ENCODE measurements around the gene TEX22.

Gene TEX22

GRCh38 chr14:105384041-105384557 lies 14.2 kb upstream of the TEX22 start:
- DNase-seq (ENCODE audit: extremely low read depth in 1 of 2, low read depth in 1 of 2) = no peak

- no peak for DNase-seq (ENCODE audit: extremely low read depth in 1 of 2, low read depth in 1 of 2)
These were observed 13.6 kb upstream of the TEX22 start for GRCh38 chr14:105384605-105385321.

- no peak for DNase-seq (ENCODE audit: extremely low read depth in 1 of 2, low read depth in 1 of 2)
These were observed 13.1 kb upstream of the TEX22 start for GRCh38 chr14:105385322-105385637.

- DNase-seq (ENCODE audit: extremely low read depth in 1 of 2, low read depth in 1 of 2) = no peak
These were observed 12.5 kb upstream of the TEX22 start for GRCh38 chr14:105385698-105386365.

- no peak for DNase-seq (ENCODE audit: extremely low read depth in 1 of 2, low read depth in 1 of 2)
These were observed 11.5 kb upstream of the TEX22 start for GRCh38 chr14:105386581-105387529.

- no peak for DNase-seq (ENCODE audit: extremely low read depth in 1 of 2, low read depth in 1 of 2)
These were observed 10.8 kb upstream of the TEX22 start for GRCh38 chr14:105387530-105387922.

- DNase-seq (ENCODE audit: extremely low read depth in 1 of 2, low read depth in 1 of 2) = no peak
These were observed 10.0 kb upstream of the TEX22 start for GRCh38 chr14:105388110-105388951.

GRCh38 chr14:105388976-105389375 lies 9.4 kb upstream of the TEX22 start:
- DNase-seq (ENCODE audit: extremely low read depth in 1 of 2, low read depth in 1 of 2) = no peak

- DNase-seq (ENCODE audit: extremely low read depth in 1 of 2, low read depth in 1 of 2) = no peak
These were observed 8.8 kb upstream of the TEX22 start for GRCh38 chr14:105389534-105389933.

- DNase-seq (ENCODE audit: extremely low read depth in 1 of 2, low read depth in 1 of 2) = no peak
These were observed 8.1 kb upstream of the TEX22 start for GRCh38 chr14:105389976-105390848.

GRCh38 chr14:105390849-105391500 lies 7.4 kb upstream of the TEX22 start:
- DNase-seq (ENCODE audit: extremely low read depth in 1 of 2, low read depth in 1 of 2) = no peak

- no peak for DNase-seq (ENCODE audit: extremely low read depth in 1 of 2, low read depth in 1 of 2)
These were observed 6.8 kb upstream of the TEX22 start for GRCh38 chr14:105391541-105391940.

GRCh38 chr14:105392131-105393090 lies 5.9 kb upstream of the TEX22 start:
- DNase-seq (ENCODE audit: extremely low read depth in 1 of 2, low read depth in 1 of 2) = no peak

GRCh38 chr14:105393151-105393550 lies 5.2 kb upstream of the TEX22 start:
- DNase-seq (ENCODE audit: extremely low read depth in 1 of 2, low read depth in 1 of 2) = no peak

GRCh38 chr14:105394714-105395537 lies 3.4 kb upstream of the TEX22 start:
- DNase-seq (ENCODE audit: extremely low read depth in 1 of 2, low read depth in 1 of 2) = no peak

- no peak for DNase-seq (ENCODE audit: extremely low read depth in 1 of 2, low read depth in 1 of 2)
These were observed 2.8 kb upstream of the TEX22 start for GRCh38 chr14:105395538-105395854.

GRCh38 chr14:105397350-105397931 lies 897 bp upstream of the TEX22 start:
- DNase-seq (ENCODE audit: extremely low read depth in 1 of 2, low read depth in 1 of 2) = no peak

All from stimulated activated CD8-positive, alpha-beta memory T cell treated with anti-CD3 and anti-CD28 coated beads, Interleukin-7, amount 100 ng/mL, for 48 hours (primary cell).